Measurements from ENCODE around the gene LACTB.

LACTB gene

DNA sequence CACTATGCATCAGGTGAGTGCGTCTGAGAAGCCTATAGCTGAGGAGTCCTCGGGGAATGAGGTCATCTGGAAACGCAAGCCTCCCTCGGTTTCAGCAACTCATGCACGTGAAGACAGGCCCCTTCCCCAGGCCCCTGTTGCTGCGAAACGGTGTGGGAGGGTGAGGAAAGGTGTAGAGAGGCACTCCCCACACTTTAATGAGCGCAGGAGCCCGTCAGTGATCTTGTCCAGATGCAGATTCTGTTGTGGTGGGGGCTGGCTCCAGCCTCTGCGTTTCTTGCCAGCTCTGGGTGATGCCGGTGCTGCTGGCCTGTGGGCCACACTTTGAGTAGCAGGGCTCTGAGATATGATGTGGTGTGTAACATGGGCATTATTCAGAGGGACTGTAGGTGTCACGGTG lies 38.6 kb upstream of the LACTB start (continued):
- TF ChIP-seq ZBTB44 (tag by site-specific recombination; IDR thresholded peaks at IDR 0.05), result no peak

- no peaks in the 10 kb centered on the region for H3K4me1 ChIP-seq (ENCODE audit: control insufficient read depth, insufficient read depth, low read length)
- H3K36me3 ChIP-seq (ENCODE audit: control insufficient read depth in 2 of 2, insufficient read depth in 1 of 2, low read length in 2 of 2), result no peaks in the 10 kb centered on the region
- no peak overlapping the region for H3K4me3 ChIP-seq (ENCODE audit: low read depth, low read length)
- TF ChIP-seq YY2 (tag by site-specific recombination; IDR thresholded peaks at IDR 0.05) (no peak), ZNF169 (tag by site-specific recombination; IDR thresholded peaks at IDR 0.05) (no peak), ZFP41 (tag by site-specific recombination; IDR thresholded peaks at IDR 0.05; ENCODE audit: borderline replicate concordance) (no peak), ZSCAN18 (tag by site-specific recombination; IDR thresholded peaks at IDR 0.05) (no peak), ZNF549 (tag by site-specific recombination; IDR thresholded peaks at IDR 0.05) (no peak), GLIS1 (tag by site-specific recombination; IDR thresholded peaks at IDR 0.05) (no peak), ZFP3 (tag by site-specific recombination; IDR thresholded peaks at IDR 0.05; ENCODE audit: low read depth) (no peak)
- TF ChIP-seq, protein P1, sequence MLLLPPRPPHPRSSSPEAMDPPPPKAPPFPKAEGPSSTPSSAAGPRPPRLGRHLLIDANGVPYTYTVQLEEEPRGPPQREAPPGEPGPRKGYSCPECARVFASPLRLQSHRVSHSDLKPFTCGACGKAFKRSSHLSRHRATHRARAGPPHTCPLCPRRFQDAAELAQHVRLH (tag by site-specific recombination; IDR thresholded peaks at IDR 0.05), result no peak
- no peak overlapping the region for H3K27ac ChIP-seq (ENCODE audit: extremely low read depth, low read depth, low read length)
- POLR2A ChIA-PET, result no interaction called here
- no peaks in the 10 kb centered on the region for H3K9me3 ChIP-seq (ENCODE audit: control insufficient read depth, insufficient read depth, low read depth, low read length)
- CTCF ChIA-PET, result no interaction called here
Measured at GRCh38 chr15:63083541-63083940, 38.1 kb upstream of the LACTB start.

GRCh38 chr15:63084806-63085205 lies 36.9 kb upstream of the LACTB start:
- ChIA-PET POLR2A (no interaction called here), CTCF (no interaction called here)
- no peak overlapping the region for H3K4me3 ChIP-seq (ENCODE audit: low read depth, low read length)
- H3K27ac ChIP-seq (ENCODE audit: extremely low read depth, low read depth, low read length), result no peak overlapping the region
- TF ChIP-seq ZIC2 (tag by site-specific recombination; IDR thresholded peaks at IDR 0.05) (no peak), ZNF596 (tag by site-specific recombination; IDR thresholded peaks at IDR 0.05) (no peak), ZNF677 (tag by site-specific recombination; IDR thresholded peaks at IDR 0.05) (no peak), ZNF324 (tag by site-specific recombination; IDR thresholded peaks at IDR 0.05) (no peak), ZNF544 (tag by site-specific recombination; IDR thresholded peaks at IDR 0.05) (no peak), ZNF112 (tag by site-specific recombination; IDR thresholded peaks at IDR 0.05) (no peak), ZNF175 (tag by site-specific recombination; IDR thresholded peaks at IDR 0.05) (no peak)
- TF ChIP-seq, protein P2, sequence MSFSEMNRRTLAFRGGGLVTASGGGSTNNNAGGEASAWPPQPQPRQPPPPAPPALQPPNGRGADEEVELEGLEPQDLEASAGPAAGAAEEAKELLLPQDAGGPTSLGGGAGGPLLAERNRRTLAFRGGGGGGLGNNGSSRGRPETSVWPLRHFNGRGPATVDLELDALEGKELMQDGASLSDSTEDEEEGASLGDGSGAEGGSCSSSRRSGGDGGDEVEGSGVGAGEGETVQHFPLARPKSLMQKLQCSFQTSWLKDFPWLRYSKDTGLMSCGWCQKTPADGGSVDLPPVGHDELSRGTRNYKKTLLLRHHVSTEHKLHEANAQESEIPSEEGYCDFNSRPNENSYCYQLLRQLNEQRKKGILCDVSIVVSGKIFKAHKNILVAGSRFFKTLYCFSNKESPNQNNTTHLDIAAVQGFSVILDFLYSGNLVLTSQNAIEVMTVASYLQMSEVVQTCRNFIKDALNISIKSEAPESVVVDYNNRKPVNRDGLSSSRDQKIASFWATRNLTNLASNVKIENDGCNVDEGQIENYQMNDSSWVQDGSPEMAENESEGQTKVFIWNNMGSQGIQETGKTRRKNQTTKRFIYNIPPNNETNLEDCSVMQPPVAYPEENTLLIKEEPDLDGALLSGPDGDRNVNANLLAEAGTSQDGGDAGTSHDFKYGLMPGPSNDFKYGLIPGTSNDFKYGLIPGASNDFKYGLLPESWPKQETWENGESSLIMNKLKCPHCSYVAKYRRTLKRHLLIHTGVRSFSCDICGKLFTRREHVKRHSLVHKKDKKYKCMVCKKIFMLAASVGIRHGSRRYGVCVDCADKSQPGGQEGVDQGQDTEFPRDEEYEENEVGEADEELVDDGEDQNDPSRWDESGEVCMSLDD (tag by site-specific recombination; IDR thresholded peaks at IDR 0.05), result no peak
- no peaks in the 10 kb centered on the region for H3K36me3 ChIP-seq (ENCODE audit: control insufficient read depth in 2 of 2, insufficient read depth in 1 of 2, low read length in 2 of 2)
- no peaks in the 10 kb centered on the region for H3K9me3 ChIP-seq (ENCODE audit: control insufficient read depth, insufficient read depth, low read depth, low read length)
- H3K4me1 ChIP-seq (ENCODE audit: control insufficient read depth, insufficient read depth, low read length), result no peaks in the 10 kb centered on the region
